K562 (cell line): ENCODE results near the gene MBP. TPM values are rescaled to one million over a fixed set of nuclear protein-coding genes. Genes with fewer than 3 reads are reported as not detected.

Source experiments
- ATAC-seq: fragments of 200-7000 bp; cut with Tn5 transposase; 3 replicates; pipeline ENCODE4 v1.9.1; 2020; ENCODE audit warnings: moderate library complexity
- BruUV-seq: library from RNA; stranded (reverse); fragments of 400-500 nt; replicated peaks from 2 replicates; lab custom pipeline; 2021; lab: Mats Ljungman, UMichigan
- CTCF ChIA-PET: fragments of 300-600 bp; formaldehyde crosslinking; extraction: SDS; loops from one replicate; lab custom pipeline; 2021; ENCODE audit warnings: low intra/inter-chr PET ratio; lab: Yijun Ruan, JAX
- POLR2A ChIA-PET: fragments of 300-600, 350-650 bp; sonication (Branson Sonifier 250); formaldehyde crosslinking; extraction: SDS; loops from one replicate; lab custom pipeline; 2021; ENCODE audit warnings: antibody characterized with exemption, inconsistent platforms; lab: Yijun Ruan, JAX
- DNase-seq, 4 experiments: peaks; one replicate each; pipeline versions ENCODE4 v3.0.0 to v3.0.0-alpha.2; 2011 to 2018; ENCODE audit warnings: low spot score in 3 of 4, mixed read lengths in 3 of 4; ENCODE audit errors: extremely low read depth in 1 of 4
- FAIRE-seq: peaks from 2 replicates; lab custom pipeline; 2011; peaks lifted over from hg19 to GRCh38; lab: Jason Lieb, UNC
- H2AFZ ChIP-seq: 2 replicates; pipeline ENCODE4 v1.6.0; 2011; ENCODE audit warnings: low read depth, low read length, control low read depth, inconsistent platforms
- H3K27ac ChIP-seq: fragments of 200-600 bp; 3 replicates; pipeline ENCODE4 v1.8.0; 2011; ENCODE audit warnings: low read depth, mild to moderate bottlenecking, control low read depth, inconsistent platforms, low read length, moderate library complexity, mixed read lengths; ENCODE audit errors: extremely low read depth
- H3K27me3 ChIP-seq, 2 experiments: fragments of 300-600 bp in 1 of 2; 2 replicates in 1 of 2; 3 replicates in 1 of 2; pipeline versions ENCODE4 v1.6.0 to v1.8.0; 2011; ENCODE audit warnings: inconsistent platforms in 2 of 2, low read length in 2 of 2, mild to moderate bottlenecking in 1 of 2, mixed read lengths in 1 of 2, moderate library complexity in 1 of 2; ENCODE audit not compliant: control insufficient read depth in 2 of 2, insufficient read depth in 2 of 2
- H3K36me3 ChIP-seq: fragments of 300-600 bp; 3 replicates; pipeline ENCODE4 v1.8.0; 2011; ENCODE audit warnings: mild to moderate bottlenecking, low read length, inconsistent platforms; ENCODE audit not compliant: control insufficient read depth, insufficient read depth
- H3K4me1 ChIP-seq, 2 experiments: fragments of 200-600 bp in 1 of 2; replicated peaks in 1 of 2; 2 replicates in 1 of 2; 3 replicates in 1 of 2; pipeline versions ENCODE4 v1.5.1 to v1.8.0; 2011; ENCODE audit warnings: inconsistent platforms in 2 of 2, low read length in 2 of 2, mild to moderate bottlenecking in 1 of 2, mixed read lengths in 1 of 2, moderate library complexity in 1 of 2; ENCODE audit not compliant: control insufficient read depth in 2 of 2, insufficient read depth in 2 of 2
- H3K4me2 ChIP-seq: 2 replicates; pipeline ENCODE4 v1.6.1; 2011; ENCODE audit warnings: low read length, control low read depth, inconsistent platforms, mixed read lengths; ENCODE audit not compliant: insufficient read depth
- H3K4me3 ChIP-seq: fragments of 200-600 bp; sonication (generic), shearing (Covaris generic); 2 replicates; pipeline ENCODE4 v1.5.1; 2016; ENCODE audit warnings: control low read depth, inconsistent platforms
- H3K79me2 ChIP-seq: fragments of 200-600 bp; 3 replicates; pipeline ENCODE4 v1.8.0; 2011; ENCODE audit warnings: low read length, inconsistent platforms; ENCODE audit not compliant: control insufficient read depth, insufficient read depth
- H3K9ac ChIP-seq, 2 experiments: 2 replicates each; pipeline versions ENCODE4 v1.6.0 to v1.6.1; 2011; ENCODE audit warnings: low read depth in 2 of 2, low read length in 2 of 2, control low read depth in 1 of 2, inconsistent platforms in 1 of 2, mild to moderate bottlenecking in 1 of 2, mixed read lengths in 1 of 2; ENCODE audit not compliant: insufficient read depth in 1 of 2
- H3K9me1 ChIP-seq: one replicate; pipeline ENCODE4 v1.6.0; 2011; ENCODE audit warnings: inconsistent platforms, mild to moderate bottlenecking, low read length, moderate library complexity; ENCODE audit not compliant: control insufficient read depth, insufficient read depth
- H3K9me3 ChIP-seq: replicated peaks from 2 replicates; pipeline ENCODE4 v1.5.1; 2011; ENCODE audit warnings: low read depth, low read length, inconsistent platforms; ENCODE audit not compliant: control insufficient read depth, insufficient read depth
- H4K20me1 ChIP-seq: replicated peaks from 2 replicates; pipeline ENCODE4 v1.6.1; 2011; ENCODE audit warnings: low read length, inconsistent platforms, mixed read lengths; ENCODE audit not compliant: control insufficient read depth, insufficient read depth
- CGGBP1 ChIP-seq: fragments of 250-450 bp; sonication (Bioruptor Pico); IDR thresholded peaks from 2 replicates; pipeline ENCODE4 v1.9.0; 2021; ENCODE audit warnings: mild to moderate bottlenecking
- CREB5 ChIP-seq: fragments of 250-450 bp; sonication (Bioruptor Pico); IDR thresholded peaks from 2 replicates; pipeline ENCODE4 v1.5.0; 2020; ENCODE audit warnings: mild to moderate bottlenecking
- CTBP1 ChIP-seq: fragments of 450-650 bp; IDR thresholded peaks from 2 replicates; pipeline ENCODE4 v1.6.1; 2016; ENCODE audit warnings: borderline replicate concordance
- DNMT1 ChIP-seq: fragments of 450-650 bp; IDR thresholded peaks from 2 replicates; pipeline ENCODE4 v1.6.1; 2016; ENCODE audit warnings: antibody characterized with exemption, mild to moderate bottlenecking
- EHMT2 ChIP-seq: fragments of 450-650 bp; IDR thresholded peaks from 2 replicates; pipeline ENCODE4 v1.6.1; 2018; ENCODE audit warnings: antibody characterized with exemption
- ELF1 ChIP-seq: fragments of 200-800 bp; sonication (Bioruptor generic); IDR thresholded peaks from 2 replicates; pipeline ENCODE4 v1.6.1; 2016; ENCODE audit warnings: missing genetic modification characterization, missing compliant biosample characterization
- ELK1 ChIP-seq: sonication (generic); formaldehyde crosslinking; IDR thresholded peaks from 2 replicates; pipeline ENCODE4 v1.8.1; 2022; ENCODE audit warnings: missing genetic modification reagents
- HINFP ChIP-seq: fragments of 450-650 bp; conservative IDR thresholded peaks from 2 replicates; pipeline ENCODE4 v1.6.1; 2016; ENCODE audit warnings: missing genetic modification characterization, low read depth, mild to moderate bottlenecking, control low read depth, missing compliant biosample characterization
- MAFF ChIP-seq: IDR thresholded peaks from 2 replicates; pipeline ENCODE4 v1.6.1; 2012; ENCODE audit warnings: low read length, improper control_type of control experiment
- NFIX ChIP-seq: fragments of 250-450 bp; sonication (Bioruptor Pico); IDR thresholded peaks from 2 replicates; pipeline ENCODE4 v1.4.0; 2020; ENCODE audit warnings: low read depth, mild to moderate bottlenecking, moderate library complexity
- SIN3A ChIP-seq, 2 experiments: fragments of 150-350 bp in 1 of 2; IDR thresholded peaks; 2 replicates each; pipeline ENCODE4 v1.6.1; 2011 to 2016; ENCODE audit warnings: borderline replicate concordance in 2 of 2, low read depth in 2 of 2, low read length in 2 of 2, mild to moderate bottlenecking in 2 of 2, moderate library complexity in 2 of 2; ENCODE audit not compliant: control insufficient read depth in 1 of 2
- ZNF121 ChIP-seq: sonication (generic); formaldehyde crosslinking; conservative IDR thresholded peaks from 2 replicates; pipeline ENCODE4 v1.8.0; 2022; ENCODE audit warnings: missing genetic modification reagents
- ZNF830 ChIP-seq: fragments of 250-450 bp; sonication (Bioruptor Pico); IDR thresholded peaks from 2 replicates; pipeline ENCODE4 v1.5.0; 2021; ENCODE audit warnings: mild to moderate bottlenecking
- WGBS: fragments of 100-300 bp; shearing (Covaris generic); methylation state at CpG from one replicate; pipeline ENCODE4 v1.1.6; 2016; ENCODE audit warnings: low coverage, mixed read lengths; ENCODE audit not compliant: insufficient coverage; ENCODE audit errors: missing lambda C conversion rate; 5-methylcytosine and 5-hydroxymethylcytosine counted together
- in situ Hi-C: fragments of 300-500 bp; cut with MboI; formaldehyde crosslinking; loops from 4 replicates; pipeline ENCODE4 v1.15.0; 2018; ENCODE audit warnings: inconsistent platforms, mixed read lengths
- intact Hi-C: fragments of 100-400 bp; cut with micrococcal nuclease; formaldehyde crosslinking; loops from 2 replicates; pipeline ENCODE4 v1.14.2; 2022
- polyA plus RNA-seq, 8 experiments: library from polyadenylated mRNA; depleted of rRNA in 4 of 8; stranded (reverse) in 5 of 8; unstranded in 3 of 8; fragments of >200 nt; fragmentation: Nextera tagmentation in 2 of 8; fragmentation: Illumina TruSeq in 1 of 8; extraction: Ambion mirVana in 2 of 8; extraction: Trizol in 1 of 8; gene quantifications; 2 replicates each; pipeline versions ENCODE4 v1.2.1 to v1.2.3, GENCODE V29; 2011 to 2014; ENCODE audit warnings: inconsistent platforms in 1 of 8, missing spikeins in 1 of 8
- total RNA-seq, 7 experiments: library from RNA; depleted of rRNA in 6 of 7; stranded (reverse); fragments of >200 nt in 6 of 7; fragmentation: Illumina TruSeq in 2 of 7; extraction: Trizol in 2 of 7; gene quantifications; 2 replicates each; pipeline versions ENCODE4 v1.2.1 to v1.2.3, GENCODE V29; 2011 to 2021; ENCODE audit warnings: low replicate concordance in 1 of 7

MBP gene
- total and polyA plus RNA-seq, 9 of the 15 experiments (the other 6 are each of a cell fraction or from before 2014, with no cell fraction given) = 0.09 TPM; not detected in 8

GRCh38 chr18:77123320-77124231 is 9.0 kb downstream of the MBP start:
- no peak overlapping the region for H3K27ac ChIP-seq
- ATAC-seq (no peak), FAIRE-seq (no peak), DNase-seq (no peak)
- ChIA-PET POLR2A (no interaction called here), CTCF (no interaction called here)
- H3K4me3 ChIP-seq = no peak overlapping the region
- TF ChIP-seq CREB5 (CRISPR knock-in tag) (no peak), CGGBP1 (CRISPR knock-in tag) (no peak), ZNF830 (CRISPR knock-in tag) (no peak), NFIX (CRISPR knock-in tag) (no peak), HINFP (tag) (no peak), DNMT1 (no peak), ELF1 (no peak), MAFF (no peak), CTBP1 (no peak), ZNF121 (CRISPR knock-in tag) (no peak), EHMT2 (no peak), SIN3A (IDR thresholded peaks at IDR 0.05; ENCODE audit: borderline replicate concordance in 2 of 2, control insufficient read depth in 1 of 2, low read depth in 2 of 2, low read length in 2 of 2) (no peak), ELK1 (no peak)
- in situ Hi-C loops (no loop called here), intact Hi-C loops (no loop called here)
- no peaks in the 10 kb centered on the region for H3K9me1 ChIP-seq
- H3K4me1 ChIP-seq = no peaks in the 10 kb centered on the region
- no peak overlapping the region for H3K4me2 ChIP-seq
- no peaks in the 10 kb centered on the region for H3K36me3 ChIP-seq
- WGBS = 6% methylated on average over 13 of the region's 14 CpGs
- no peak overlapping the region for H2AFZ ChIP-seq
- no peaks in the 10 kb centered on the region for H3K9me3 ChIP-seq
- no TSS peak for BruUV-seq
- H3K27me3 ChIP-seq = peaks cover 0 to 17% of the 10 kb centered on the region in 2 experiments; a peak in 3 of 5 replicates
- H4K20me1 ChIP-seq = no peaks in the 10 kb centered on the region
- H3K9ac ChIP-seq = no peak overlapping the region
- no peaks in the 10 kb centered on the region for H3K79me2 ChIP-seq
